ENCODE measurements around the gene RSRC2.

DNA sequence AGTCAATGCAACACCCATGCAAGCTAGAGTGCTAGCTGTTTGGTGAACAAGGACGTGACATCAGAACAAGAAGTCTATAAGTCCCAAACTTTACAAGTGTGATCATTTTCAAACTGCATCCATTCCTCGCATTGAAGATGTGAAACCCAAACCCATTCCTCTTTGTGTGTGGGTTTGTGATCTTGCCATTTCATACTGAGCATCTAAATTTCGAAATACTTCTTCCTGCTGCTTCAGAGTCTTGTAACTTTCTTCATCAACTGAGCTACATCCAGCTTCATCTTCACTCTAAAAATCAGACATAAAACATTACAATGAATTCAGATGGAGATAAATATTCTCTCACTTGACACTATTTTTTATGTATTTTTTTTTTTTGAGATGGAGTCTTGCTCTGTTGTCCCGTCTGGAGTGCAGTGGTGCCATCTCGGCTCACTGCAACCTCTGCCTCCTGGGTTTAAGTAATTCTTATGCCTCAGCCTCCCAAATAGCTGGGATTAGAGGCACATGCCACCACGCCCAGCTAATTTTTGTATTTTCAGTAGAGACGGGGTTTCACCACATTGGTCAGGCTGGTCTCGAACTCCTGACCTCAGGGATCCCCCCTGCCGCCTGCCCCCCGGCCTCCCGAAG is 21.2 kb downstream of the RSRC2 start:
- TF ChIP-seq, protein P1, sequence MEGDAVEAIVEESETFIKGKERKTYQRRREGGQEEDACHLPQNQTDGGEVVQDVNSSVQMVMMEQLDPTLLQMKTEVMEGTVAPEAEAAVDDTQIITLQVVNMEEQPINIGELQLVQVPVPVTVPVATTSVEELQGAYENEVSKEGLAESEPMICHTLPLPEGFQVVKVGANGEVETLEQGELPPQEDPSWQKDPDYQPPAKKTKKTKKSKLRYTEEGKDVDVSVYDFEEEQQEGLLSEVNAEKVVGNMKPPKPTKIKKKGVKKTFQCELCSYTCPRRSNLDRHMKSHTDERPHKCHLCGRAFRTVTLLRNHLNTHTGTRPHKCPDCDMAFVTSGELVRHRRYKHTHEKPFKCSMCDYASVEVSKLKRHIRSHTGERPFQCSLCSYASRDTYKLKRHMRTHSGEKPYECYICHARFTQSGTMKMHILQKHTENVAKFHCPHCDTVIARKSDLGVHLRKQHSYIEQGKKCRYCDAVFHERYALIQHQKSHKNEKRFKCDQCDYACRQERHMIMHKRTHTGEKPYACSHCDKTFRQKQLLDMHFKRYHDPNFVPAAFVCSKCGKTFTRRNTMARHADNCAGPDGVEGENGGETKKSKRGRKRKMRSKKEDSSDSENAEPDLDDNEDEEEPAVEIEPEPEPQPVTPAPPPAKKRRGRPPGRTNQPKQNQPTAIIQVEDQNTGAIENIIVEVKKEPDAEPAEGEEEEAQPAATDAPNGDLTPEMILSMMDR (IDR thresholded peaks at IDR 0.05; ENCODE audit: borderline replicate concordance, extremely low read depth, low read length, poor library complexity, severe bottlenecking): no peak
- no peak for TF ChIP-seq EZH2 (IDR thresholded peaks at IDR 0.05; ENCODE audit: borderline replicate concordance, low read depth, low read length, severe bottlenecking)
